Testis (tissue), 3 donors: ENCODE measurements around the gene CDC14A. TPM values are rescaled to one million over a fixed set of nuclear protein-coding genes. Genes with fewer than 3 reads are reported as not detected.

Experiments
- DNase-seq: peaks from one replicate; pipeline ENCODE4 v3.0.0-alpha.2; 2019
- H3K27ac ChIP-seq, 2 donors: fragments of 200-600 bp; sonication (generic); one replicate each; pipeline ENCODE4 v1.5.1; 2019
- H3K27me3 ChIP-seq: fragments of 200-600 bp; sonication (generic); one replicate; pipeline ENCODE4 v1.5.1; 2019
- H3K36me3 ChIP-seq: fragments of 200-600 bp; sonication (generic); one replicate; pipeline ENCODE4 v1.5.1; 2017; ENCODE audit warnings: low read depth; ENCODE audit errors: missing control alignments
- H3K4me1 ChIP-seq: fragments of 200-600 bp; sonication (generic); one replicate; pipeline ENCODE4 v1.5.1; 2019
- H3K4me3 ChIP-seq, 2 donors: fragments of 200-600 bp; sonication (generic); one replicate each; pipeline ENCODE4 v1.5.1; 2017 to 2019
- H3K9me3 ChIP-seq: fragments of 200-600 bp; sonication (generic); one replicate; pipeline ENCODE4 v1.5.1; 2017
- POLR2A ChIP-seq: fragments of 450-650 bp; IDR thresholded peaks from one replicate; pipeline ENCODE4 v1.6.1; 2017; ENCODE audit warnings: antibody characterized with exemption, mild to moderate bottlenecking, moderate library complexity
- WGBS, 2 donors: methylation state at CpG; one replicate each; pipeline ENCODE4 v1.1.5; 2018; 5-methylcytosine and 5-hydroxymethylcytosine counted together
- intact Hi-C: fragments of 100-400 bp; cut with DNase I; formaldehyde crosslinking; loops from one replicate; pipeline ENCODE4 v1.15.1; 2023; ENCODE audit warnings: low total_unique reads
- polyA plus RNA-seq: library from polyadenylated mRNA; stranded (reverse); fragments of 350-450 nt; fragmentation: Illumina TruSeq; extraction: RNeasy Lipid Tissue Mini Kit (QIAGEN cat#74804); gene quantifications from one replicate; pipeline ENCODE4 v1.2.3, GENCODE V29; 2014; ENCODE audit warnings: low read depth, low replicate concordance; ENCODE audit not compliant: insufficient read depth
- total RNA-seq, 2 donors: library from RNA; depleted of rRNA; stranded (reverse); fragments of >200 nt; gene quantifications; one replicate each; pipeline ENCODE4 v1.2.3, GENCODE V29; 2016
- TF ChIP-seq, protein P1 (sequence below), 3 experiments: fragments of 450-650 bp in 2 of 3; fragments of 200-600 bp in 1 of 3; sonication (generic) in 1 of 3; IDR thresholded peaks; one replicate each; pipeline ENCODE4 v1.5.1; 2016 to 2019; ENCODE audit warnings: antibody characterized with exemption in 3 of 3, mild to moderate bottlenecking in 2 of 3, moderate library complexity in 1 of 3

The CDC14A gene
- total and polyA plus RNA-seq, 3 donors from 2014 or later: 28.3 to 55.9 (median 40.6) TPM

DNA sequence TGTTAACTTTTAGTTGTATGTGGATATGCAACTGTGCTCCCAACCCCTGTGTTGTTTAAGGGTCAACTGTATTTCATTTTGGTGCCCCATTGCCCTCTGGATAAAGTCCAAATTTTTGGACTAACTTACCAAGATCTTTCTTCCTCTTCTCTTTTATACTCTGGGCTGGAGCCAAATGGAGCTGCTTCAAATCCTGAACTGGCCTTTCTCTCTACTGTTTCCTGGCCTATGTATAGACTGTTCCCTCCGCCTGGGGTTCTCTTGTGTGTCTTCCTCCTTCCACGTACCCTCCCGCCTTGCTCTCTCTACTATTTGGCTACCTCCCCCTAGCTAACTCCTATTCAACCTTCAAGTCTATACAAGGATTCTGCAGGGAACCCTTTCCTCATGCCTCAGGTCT is 8.4 kb upstream of the CDC14A start:
- no peaks in the 10 kb centered on the region for H3K4me1 ChIP-seq
- H3K27ac ChIP-seq: no peak overlapping the region
- H3K36me3 ChIP-seq: no peaks in the 10 kb centered on the region
- TF ChIP-seq, protein P1, sequence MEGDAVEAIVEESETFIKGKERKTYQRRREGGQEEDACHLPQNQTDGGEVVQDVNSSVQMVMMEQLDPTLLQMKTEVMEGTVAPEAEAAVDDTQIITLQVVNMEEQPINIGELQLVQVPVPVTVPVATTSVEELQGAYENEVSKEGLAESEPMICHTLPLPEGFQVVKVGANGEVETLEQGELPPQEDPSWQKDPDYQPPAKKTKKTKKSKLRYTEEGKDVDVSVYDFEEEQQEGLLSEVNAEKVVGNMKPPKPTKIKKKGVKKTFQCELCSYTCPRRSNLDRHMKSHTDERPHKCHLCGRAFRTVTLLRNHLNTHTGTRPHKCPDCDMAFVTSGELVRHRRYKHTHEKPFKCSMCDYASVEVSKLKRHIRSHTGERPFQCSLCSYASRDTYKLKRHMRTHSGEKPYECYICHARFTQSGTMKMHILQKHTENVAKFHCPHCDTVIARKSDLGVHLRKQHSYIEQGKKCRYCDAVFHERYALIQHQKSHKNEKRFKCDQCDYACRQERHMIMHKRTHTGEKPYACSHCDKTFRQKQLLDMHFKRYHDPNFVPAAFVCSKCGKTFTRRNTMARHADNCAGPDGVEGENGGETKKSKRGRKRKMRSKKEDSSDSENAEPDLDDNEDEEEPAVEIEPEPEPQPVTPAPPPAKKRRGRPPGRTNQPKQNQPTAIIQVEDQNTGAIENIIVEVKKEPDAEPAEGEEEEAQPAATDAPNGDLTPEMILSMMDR (IDR thresholded peaks at IDR 0.05): no peak
- no peak for TF ChIP-seq POLR2A
- no peaks in the 10 kb centered on the region for H3K27me3 ChIP-seq
- intact Hi-C loops: no loop called here
- no peak overlapping the region for H3K4me3 ChIP-seq
- no peaks in the 10 kb centered on the region for H3K9me3 ChIP-seq
- no peak for DNase-seq
- 79 to 83% methylated on average over 3 of the region's 3 CpGs for WGBS, 2 donors

DNA sequence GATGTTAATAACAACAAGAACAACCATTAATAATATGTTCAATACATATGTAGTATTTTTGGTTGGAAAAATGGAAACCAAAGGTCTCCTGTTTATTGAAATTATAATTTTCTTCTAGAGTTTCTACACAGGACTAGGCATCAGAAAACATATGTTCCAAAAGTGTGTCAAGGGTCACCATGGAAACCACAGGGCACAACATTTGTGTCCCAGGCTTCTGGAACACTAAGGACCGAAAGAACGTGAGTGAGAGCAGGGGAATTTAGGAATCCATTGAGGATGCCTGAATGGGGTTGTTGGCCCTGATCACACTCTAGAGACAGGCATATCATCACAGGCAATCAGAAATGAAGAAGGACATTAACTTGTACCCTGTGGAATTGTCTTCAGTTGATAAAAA is 7.5 kb upstream of the CDC14A start:
- WGBS, 2 donors: 73 to 88% methylated on average over 2 of the region's 2 CpGs
- no peak for DNase-seq
- TF ChIP-seq, protein P1 (IDR thresholded peaks at IDR 0.05): no peak
- no peak for TF ChIP-seq POLR2A
- Histone ChIP-seq H3K9me3 (no peaks in the 10 kb centered on the region), H3K4me3 (no peak overlapping the region), H3K36me3 (no peaks in the 10 kb centered on the region), H3K4me1 (no peaks in the 10 kb centered on the region), H3K27ac (no peak overlapping the region), H3K27me3 (no peaks in the 10 kb centered on the region)
- intact Hi-C loops: no loop called here

DNA sequence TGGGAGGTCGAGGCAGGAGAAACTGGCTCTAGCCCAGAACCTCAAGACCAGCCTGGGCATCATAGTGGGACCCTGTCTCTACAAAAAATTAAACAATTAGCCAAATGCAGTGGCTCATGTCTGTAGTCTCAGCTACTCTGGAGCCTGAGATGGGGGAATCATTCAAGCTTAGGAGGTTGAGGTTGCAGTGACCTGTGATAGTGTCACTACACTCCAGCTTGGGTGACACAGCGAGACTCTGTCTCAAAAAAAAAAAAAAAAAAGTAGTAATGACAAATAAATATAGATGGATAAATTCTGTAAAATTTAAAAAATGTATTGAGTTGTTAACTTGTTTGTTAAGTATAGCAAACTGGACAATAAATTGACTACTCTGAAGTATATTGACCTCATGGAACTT is 5.9 kb upstream of the CDC14A start:
- 95 to 100% methylated on average over 2 of the region's 2 CpGs for WGBS, 2 donors
- no peak for TF ChIP-seq POLR2A
- TF ChIP-seq, protein P1 (IDR thresholded peaks at IDR 0.05): no peak

DNA sequence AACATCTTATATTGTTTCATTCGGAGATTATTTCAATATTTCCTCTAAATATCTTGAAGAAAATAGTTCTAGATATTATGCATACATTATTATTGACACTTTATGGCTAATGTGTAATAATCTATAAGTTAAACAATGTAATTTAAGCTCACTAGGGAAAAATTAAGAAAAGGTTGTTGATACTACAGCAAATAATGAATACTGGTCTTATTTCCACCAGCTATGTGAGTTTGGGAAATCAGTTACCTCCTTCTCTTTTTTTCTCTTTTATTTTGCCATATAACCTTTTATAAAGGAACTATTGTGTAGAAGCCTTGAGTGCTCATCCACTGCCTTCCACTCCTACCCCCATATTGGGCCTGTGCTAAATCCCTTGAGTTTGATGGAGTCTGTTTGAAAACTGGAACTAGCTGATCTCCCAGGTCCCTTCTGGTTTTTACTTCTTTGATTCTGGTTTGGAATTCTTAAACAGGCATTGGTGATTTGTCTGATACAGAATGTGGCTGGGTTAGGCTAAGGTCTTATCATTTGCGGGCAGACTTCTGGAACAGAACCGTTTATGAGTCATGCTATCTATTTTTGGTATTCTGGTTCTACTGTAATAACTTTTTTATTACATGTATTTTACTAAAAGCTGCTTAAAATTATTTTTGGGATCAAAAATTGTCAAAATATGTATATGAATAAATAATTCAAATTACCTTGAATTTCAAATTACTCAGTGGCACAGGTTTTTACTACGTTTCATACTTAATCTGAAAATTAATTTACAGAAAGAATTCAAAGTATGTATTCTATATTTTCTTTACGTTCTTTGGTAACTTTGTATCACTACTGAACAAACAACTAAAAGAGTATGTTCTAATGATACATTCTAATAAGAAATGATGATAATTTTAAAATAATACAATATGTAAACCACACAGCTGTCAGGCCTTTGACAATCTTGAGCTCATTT is 5.0 kb upstream of the CDC14A start:
- H3K27me3 ChIP-seq: no peaks in the 10 kb centered on the region
- intact Hi-C loops: no loop called here
- H3K36me3 ChIP-seq: no peaks in the 10 kb centered on the region
- no peak for DNase-seq
- H3K27ac ChIP-seq: no peak overlapping the region
- no peak for TF ChIP-seq POLR2A
- TF ChIP-seq, protein P1 (IDR thresholded peaks at IDR 0.05): no peak
- WGBS, 2 donors: 68 to 79% methylated on average over 5 of the region's 5 CpGs
- no peaks in the 10 kb centered on the region for H3K4me1 ChIP-seq
- no peaks in the 10 kb centered on the region for H3K9me3 ChIP-seq
- no peak overlapping the region for H3K4me3 ChIP-seq

More for the DNA sequence above, 5.9 kb upstream of the CDC14A start:
- Histone ChIP-seq H3K36me3 (no peaks in the 10 kb centered on the region), H3K4me3 (no peak overlapping the region), H3K4me1 (no peaks in the 10 kb centered on the region), H3K9me3 (no peaks in the 10 kb centered on the region), H3K27me3 (no peaks in the 10 kb centered on the region), H3K27ac (no peak overlapping the region)
- no peak for DNase-seq
- intact Hi-C loops: no loop called here
